Activated CD4-positive, alpha-beta T cell treated with anti-CD3 and anti-CD28 coated beads for 36 hours (primary cell): ENCODE results near the gene CREB5. TPM values are rescaled to one million over a fixed set of nuclear protein-coding genes. Genes with fewer than 3 reads are reported as not detected.
"Not testable (repeated sequence)": the region's sequence is repeated elsewhere in the genome, so short reads cannot be mapped to it uniquely, and the experiment has no call there.

Experiments used
- ATAC-seq: fragments of 200-7000 bp; cut with Tn5 transposase; one replicate; pipeline ENCODE4 v1.10.0; 2021; ENCODE audit warnings: mild to moderate bottlenecking, moderate library complexity
- CTCF ChIA-PET: fragments of 350-600 bp; sonication (Branson Sonifier 250); formaldehyde crosslinking; loops from one replicate; lab custom pipeline; 2021; ENCODE audit warnings: antibody characterized with exemption; lab: Charles Lee
- POLR2A ChIA-PET: fragments of 350-600 bp; sonication (Branson Sonifier 250); formaldehyde crosslinking; loops from one replicate; lab custom pipeline; 2021; ENCODE audit warnings: antibody characterized with exemption, inconsistent platforms; lab: Charles Lee
- DNase-seq: peaks from one replicate; pipeline ENCODE4 v3.0.0-alpha.2; 2020
- H3K27ac Mint-ChIP-seq: one replicate; pipeline ENCODE4 v1.8.0; 2021; ENCODE audit warnings: mixed read lengths
- H3K27me3 Mint-ChIP-seq: one replicate; pipeline ENCODE4 v1.8.0; 2021; ENCODE audit warnings: mixed read lengths
- H3K36me3 Mint-ChIP-seq: one replicate; pipeline ENCODE4 v1.8.0; 2021; ENCODE audit warnings: low read depth, mixed read lengths
- H3K4me1 Mint-ChIP-seq: one replicate; pipeline ENCODE4 v1.8.0; 2021; ENCODE audit warnings: mixed read lengths
- H3K4me3 Mint-ChIP-seq: one replicate; pipeline ENCODE4 v1.8.0; 2021; ENCODE audit warnings: mild to moderate bottlenecking, moderate library complexity, mixed read lengths
- H3K9me3 Mint-ChIP-seq: one replicate; pipeline ENCODE4 v1.8.0; 2021; ENCODE audit warnings: low read depth, mixed read lengths
- intact Hi-C, 2 experiments: fragments of 100-400 bp; cut with DNase I in 1 of 2; cut with micrococcal nuclease in 1 of 2; formaldehyde crosslinking; loops; one replicate each; pipeline versions ENCODE4 v1.14.2 to v1.15.1; 2022 to 2024; cut with DNase I, micrococcal nuclease
- total RNA-seq, 2 experiments: library from RNA; stranded (reverse); gene quantifications; one replicate each; pipeline ENCODE4 v1.2.3, GENCODE V29; 2021

CREB5 gene
- total RNA-seq, 2 experiments from 2014 or later, result 0.50 to 0.61 TPM

DNA sequence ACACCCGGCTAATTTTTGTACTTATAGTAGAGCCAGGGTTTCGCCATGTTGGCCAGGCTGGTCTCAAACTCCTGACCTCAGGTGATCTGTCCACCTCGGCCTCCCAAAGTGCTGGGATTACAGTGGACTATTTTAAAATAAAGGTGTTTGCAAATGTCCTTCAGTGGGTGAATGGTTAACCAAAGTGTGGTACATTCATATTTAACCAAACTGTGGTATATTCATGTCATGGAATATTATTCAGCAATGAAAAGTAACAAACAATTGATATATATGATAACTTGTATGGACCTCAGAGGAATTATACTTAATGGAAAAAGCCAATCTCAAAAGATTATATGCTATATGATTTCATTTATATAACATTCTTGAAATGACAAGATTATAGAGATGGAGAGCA, 190.0 kb downstream of the CREB5 start:
- H3K27ac Mint-ChIP-seq, result no peak overlapping the region
- H3K36me3 Mint-ChIP-seq, result no peaks in the 10 kb centered on the region
- no peaks in the 10 kb centered on the region for H3K4me1 Mint-ChIP-seq
- POLR2A ChIA-PET, result no interaction called here
- ATAC-seq, result no peak
- no peak for DNase-seq
- H3K4me3 Mint-ChIP-seq, result no peak overlapping the region
- H3K9me3 Mint-ChIP-seq, result no peaks in the 10 kb centered on the region
- H3K27me3 Mint-ChIP-seq, result peaks cover 15% of the 10 kb centered on the region
- CTCF ChIA-PET, result no interaction called here
- intact Hi-C loops, result no loop called here

DNA sequence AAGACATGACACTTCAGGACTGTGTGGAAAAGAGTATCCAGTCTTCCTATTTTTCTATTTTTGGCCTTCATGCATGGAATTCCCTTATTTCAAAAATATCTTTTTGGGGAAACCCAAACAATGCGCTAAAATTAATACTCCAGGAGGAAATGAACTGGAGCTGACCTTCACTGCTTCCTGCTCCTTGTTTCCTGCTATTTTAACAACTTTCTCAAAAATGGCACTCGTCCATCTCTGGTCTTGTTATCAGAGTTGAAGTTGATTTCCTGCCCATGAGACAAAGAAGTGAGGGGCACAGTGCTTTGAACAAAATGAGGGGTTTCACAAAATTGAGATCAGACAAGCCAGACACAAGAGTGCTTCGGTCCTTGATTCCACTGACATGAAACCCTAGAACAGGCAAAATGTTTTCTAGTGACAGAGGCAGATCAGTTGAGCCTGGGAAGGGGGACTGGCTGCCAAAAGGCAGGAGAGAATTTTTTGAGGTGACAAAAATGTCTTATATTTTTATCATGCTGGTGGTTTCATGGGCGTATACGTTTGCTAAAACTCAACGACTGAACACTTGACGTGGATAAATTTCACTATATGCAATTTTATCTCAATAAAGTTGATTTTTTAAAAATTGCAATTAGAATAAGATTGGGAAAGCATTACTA, 193.2 kb downstream of the CREB5 start:
- no peak for ATAC-seq
- Mint-ChIP-seq H3K4me3 (no peak overlapping the region), H3K27me3 (peaks cover 21% of the 10 kb centered on the region), H3K36me3 (no peaks in the 10 kb centered on the region), H3K27ac (no peak overlapping the region), H3K4me1 (no peaks in the 10 kb centered on the region), H3K9me3 (no peaks in the 10 kb centered on the region)
- DNase-seq, result no peak
- intact Hi-C loops, result no loop called here
- ChIA-PET POLR2A (no interaction called here), CTCF (no interaction called here)

DNA sequence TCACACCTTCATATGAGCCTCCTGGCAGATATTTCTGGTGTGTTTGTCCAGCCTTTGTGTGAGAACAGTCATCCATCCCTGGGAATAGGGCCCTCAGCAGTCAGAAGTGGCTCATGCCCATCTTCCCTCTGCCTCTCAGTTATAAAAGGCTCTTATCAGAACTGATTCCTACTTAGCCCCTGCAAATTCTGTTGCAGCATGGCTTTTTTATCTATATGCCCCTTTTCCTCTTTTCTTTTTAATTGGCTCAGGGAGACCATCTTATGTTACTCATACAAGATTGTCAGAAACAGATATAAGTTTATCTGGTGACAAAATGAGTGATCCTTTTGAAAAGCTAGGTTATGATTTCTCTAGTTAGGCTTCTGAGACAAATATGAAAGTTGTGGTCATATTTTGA, 194.1 kb downstream of the CREB5 start:
- H3K9me3 Mint-ChIP-seq, result no peaks in the 10 kb centered on the region
- H3K27ac Mint-ChIP-seq, result no peak overlapping the region
- no peak for DNase-seq
- intact Hi-C loops, result no loop called here
- no peaks in the 10 kb centered on the region for H3K4me1 Mint-ChIP-seq
- H3K27me3 Mint-ChIP-seq, result peaks cover 20% of the 10 kb centered on the region
- no peak overlapping the region for H3K4me3 Mint-ChIP-seq
- ATAC-seq, result no peak
- CTCF ChIA-PET, result interaction anchor here (0.6 kb wide), 1 partner anchor 350 kb away, joined by 3 read pairs; no protein-coding TSS in a partner anchor
- no peaks in the 10 kb centered on the region for H3K36me3 Mint-ChIP-seq
- POLR2A ChIA-PET, result no interaction called here

DNA sequence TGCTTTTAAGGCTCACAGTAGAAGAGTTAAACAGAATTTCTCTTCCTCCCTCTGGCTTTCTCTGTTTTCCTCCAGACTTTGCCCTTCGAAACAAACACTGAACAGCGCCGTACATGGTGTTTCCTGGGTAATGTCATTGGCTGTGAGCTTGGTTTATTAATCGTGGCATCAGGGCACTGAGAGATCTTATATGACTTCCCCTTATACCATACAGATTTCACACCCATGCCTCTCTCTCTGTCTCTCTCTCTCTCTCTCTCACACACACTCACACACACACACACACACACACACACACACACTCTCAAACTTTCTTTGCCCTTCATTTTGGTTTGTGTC, 195.5 kb downstream of the CREB5 start:
- ChIA-PET CTCF (no interaction called here), POLR2A (no interaction called here)
- Mint-ChIP-seq H3K27me3 (peaks cover 17% of the 10 kb centered on the region), H3K27ac (no peak overlapping the region), H3K4me1 (no peaks in the 10 kb centered on the region), H3K9me3 (no peaks in the 10 kb centered on the region), H3K36me3 (no peaks in the 10 kb centered on the region), H3K4me3 (no peak overlapping the region)
- ATAC-seq (no peak), DNase-seq (no peak)
- intact Hi-C loops, result no loop called here

DNA sequence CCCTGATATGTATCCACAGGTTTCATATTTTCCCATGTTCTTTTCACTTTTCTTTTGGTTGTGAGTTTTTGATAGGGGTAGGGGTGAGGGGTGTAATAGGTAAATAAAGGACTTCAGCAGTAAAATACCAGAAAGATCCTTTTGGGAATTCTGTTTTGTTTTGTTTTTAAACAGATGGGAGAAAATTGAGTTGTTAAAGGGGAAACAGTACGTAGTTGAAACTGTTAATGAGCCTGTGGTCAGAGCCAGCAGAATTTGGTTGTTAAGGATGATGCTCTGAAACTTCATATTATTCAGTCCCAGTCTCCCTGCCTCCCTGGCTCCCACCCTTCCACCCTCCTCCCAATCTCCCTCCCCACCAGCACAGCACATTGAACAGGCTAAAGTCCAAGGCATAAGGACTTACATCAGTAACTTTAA, 195.9 kb downstream of the CREB5 start:
- H3K4me3 Mint-ChIP-seq, result no peak overlapping the region
- no peak overlapping the region for H3K27ac Mint-ChIP-seq
- intact Hi-C loops, result no loop called here
- POLR2A ChIA-PET, result no interaction called here
- H3K9me3 Mint-ChIP-seq, result no peaks in the 10 kb centered on the region
- no peak for DNase-seq
- CTCF ChIA-PET, result no interaction called here
- H3K4me1 Mint-ChIP-seq, result no peaks in the 10 kb centered on the region
- peaks cover 17% of the 10 kb centered on the region for H3K27me3 Mint-ChIP-seq
- no peaks in the 10 kb centered on the region for H3K36me3 Mint-ChIP-seq
- no peak for ATAC-seq

DNA sequence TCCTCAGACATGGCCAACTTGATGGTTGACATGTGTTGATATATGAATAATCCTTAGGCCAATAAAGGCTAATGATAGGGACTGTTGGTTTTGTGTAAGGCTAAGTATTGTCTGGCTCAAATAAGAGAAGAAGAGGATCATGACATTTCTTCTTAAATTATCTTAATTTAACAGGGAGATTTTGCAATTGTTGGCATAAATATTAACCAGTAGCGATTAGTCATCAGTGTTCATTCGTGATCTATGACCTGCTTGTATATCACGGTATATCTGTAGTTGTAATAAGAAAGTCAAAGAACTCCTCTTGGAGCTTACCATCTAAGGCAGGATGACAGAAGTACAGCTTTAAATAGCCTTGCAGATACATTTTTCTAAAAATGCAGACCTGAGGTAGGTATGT, 196.4 kb downstream of the CREB5 start:
- ATAC-seq (no peak), DNase-seq (no peak)
- Mint-ChIP-seq H3K27me3 (peaks cover 15% of the 10 kb centered on the region), H3K4me1 (no peaks in the 10 kb centered on the region), H3K27ac (no peak overlapping the region), H3K36me3 (no peaks in the 10 kb centered on the region), H3K9me3 (no peaks in the 10 kb centered on the region), H3K4me3 (no peak overlapping the region)
- intact Hi-C loops, result no loop called here
- POLR2A ChIA-PET, result no interaction called here
- CTCF ChIA-PET, result no interaction called here

DNA sequence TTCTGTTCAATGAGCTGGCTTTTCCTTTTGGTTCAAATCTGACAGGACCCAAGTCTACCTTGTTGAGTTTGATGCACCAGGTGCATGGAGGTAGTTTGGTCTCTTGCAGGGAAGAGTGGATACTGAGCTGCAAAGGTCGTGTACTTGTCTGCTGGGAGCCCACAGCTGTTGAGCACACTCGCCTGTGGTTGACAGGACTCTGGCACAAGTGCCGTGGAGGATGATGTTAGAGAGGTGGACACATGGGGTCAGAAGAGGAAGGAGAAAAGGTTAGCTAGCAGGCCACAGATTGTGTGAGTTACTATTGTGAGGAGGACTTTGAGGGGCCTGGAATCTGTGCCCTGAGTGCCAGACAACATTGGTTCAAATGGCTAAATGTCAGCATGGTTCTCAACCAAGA, 197.3 kb downstream of the CREB5 start:
- DNase-seq (no peak), ATAC-seq (no peak)
- Mint-ChIP-seq H3K27me3 (peaks cover 15% of the 10 kb centered on the region), H3K4me1 (no peaks in the 10 kb centered on the region), H3K9me3 (no peaks in the 10 kb centered on the region), H3K4me3 (no peak overlapping the region), H3K27ac (no peak overlapping the region), H3K36me3 (no peaks in the 10 kb centered on the region)
- intact Hi-C loops, result no loop called here
- ChIA-PET CTCF (no interaction called here), POLR2A (no interaction called here)

DNA sequence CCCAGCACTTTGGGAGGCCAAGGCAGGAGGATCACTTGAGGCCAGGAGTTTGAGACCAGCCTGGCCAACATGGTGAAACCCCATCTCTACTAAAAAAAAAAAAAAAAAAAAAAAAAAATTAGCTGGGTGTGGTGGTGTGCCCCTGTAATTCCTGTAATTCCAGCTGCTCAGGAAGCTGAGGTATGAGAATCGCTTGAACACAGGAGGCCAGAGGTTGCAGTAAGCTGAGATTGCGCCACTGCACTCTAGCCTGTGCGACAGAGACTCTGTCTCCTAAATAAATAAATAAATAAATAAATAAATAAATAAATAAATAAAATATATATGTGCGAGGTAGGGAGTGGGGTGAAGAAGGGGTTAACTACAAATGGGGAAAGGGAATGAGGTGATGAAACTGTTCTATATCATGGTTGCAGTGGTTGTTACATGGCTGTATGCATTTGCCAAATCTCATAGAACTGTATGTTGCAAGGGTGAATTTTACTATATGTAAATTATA, 199.1 kb downstream of the CREB5 start:
- H3K9me3 Mint-ChIP-seq, H3K27ac Mint-ChIP-seq, H3K4me1 Mint-ChIP-seq, H3K4me3 Mint-ChIP-seq, POLR2A ChIA-PET, ATAC-seq, intact Hi-C loops, H3K36me3 Mint-ChIP-seq, DNase-seq: not testable (repeated sequence)
- peaks cover 12% of the 10 kb centered on the region for H3K27me3 Mint-ChIP-seq
- CTCF ChIA-PET, result interaction anchor here (0.7 to 1.3 kb wide), 2 partner anchors 213 to 223 kb away, joined by 3 to 4 read pairs; no protein-coding TSS in a partner anchor

DNA sequence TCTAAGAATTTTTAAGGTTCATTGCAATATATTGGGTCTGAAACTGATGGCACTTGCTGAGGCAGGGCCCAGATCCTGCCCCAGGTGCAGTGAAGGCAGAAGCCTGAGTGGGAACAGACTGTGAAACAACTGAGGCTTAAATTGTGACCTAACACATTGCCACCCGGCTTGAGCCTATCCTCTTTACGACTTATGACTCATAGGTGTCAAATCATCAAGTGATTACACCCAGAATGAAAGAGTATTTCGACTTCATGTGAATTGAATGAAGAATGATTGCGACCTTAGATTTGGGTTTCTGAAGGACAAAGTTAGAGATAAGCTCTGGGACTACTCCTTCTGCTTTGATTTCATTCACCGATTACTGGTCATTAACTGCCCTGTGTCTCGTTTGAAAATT, 200.9 kb downstream of the CREB5 start:
- ChIA-PET POLR2A (no interaction called here), CTCF (no interaction called here)
- Mint-ChIP-seq H3K4me1 (no peaks in the 10 kb centered on the region), H3K27me3 (peaks cover 12% of the 10 kb centered on the region), H3K36me3 (no peaks in the 10 kb centered on the region), H3K4me3 (no peak overlapping the region), H3K27ac (no peak overlapping the region), H3K9me3 (no peaks in the 10 kb centered on the region)
- DNase-seq (no peak), ATAC-seq (no peak)
- intact Hi-C loops, result no loop called here

DNA sequence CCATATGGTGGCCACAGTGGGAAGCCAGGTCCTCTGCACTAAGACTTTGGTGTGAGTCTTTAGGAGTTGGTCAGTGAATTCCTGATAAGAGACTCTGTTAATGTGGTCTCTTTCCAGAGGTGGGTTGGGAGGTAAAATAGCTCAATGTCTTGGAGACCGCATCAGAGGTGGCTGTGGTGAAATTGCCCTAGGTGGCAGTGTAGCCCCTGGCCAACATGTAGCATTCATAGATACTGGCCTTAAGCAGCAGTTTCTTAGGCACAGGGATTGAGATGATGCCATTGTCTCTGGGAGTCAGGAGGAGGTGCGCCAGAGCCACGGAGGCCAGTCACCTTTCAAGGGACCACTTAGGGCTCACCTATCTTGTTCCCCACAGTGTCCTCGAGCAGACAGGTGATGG, 202.8 kb downstream of the CREB5 start:
- Mint-ChIP-seq H3K27ac (no peak overlapping the region), H3K27me3 (peaks cover 7% of the 10 kb centered on the region), H3K4me1 (no peaks in the 10 kb centered on the region), H3K4me3 (no peak overlapping the region), H3K36me3 (no peaks in the 10 kb centered on the region), H3K9me3 (no peaks in the 10 kb centered on the region)
- intact Hi-C loops, result no loop called here
- DNase-seq, result no peak
- POLR2A ChIA-PET, result no interaction called here
- CTCF ChIA-PET, result no interaction called here
- ATAC-seq, result no peak

DNA sequence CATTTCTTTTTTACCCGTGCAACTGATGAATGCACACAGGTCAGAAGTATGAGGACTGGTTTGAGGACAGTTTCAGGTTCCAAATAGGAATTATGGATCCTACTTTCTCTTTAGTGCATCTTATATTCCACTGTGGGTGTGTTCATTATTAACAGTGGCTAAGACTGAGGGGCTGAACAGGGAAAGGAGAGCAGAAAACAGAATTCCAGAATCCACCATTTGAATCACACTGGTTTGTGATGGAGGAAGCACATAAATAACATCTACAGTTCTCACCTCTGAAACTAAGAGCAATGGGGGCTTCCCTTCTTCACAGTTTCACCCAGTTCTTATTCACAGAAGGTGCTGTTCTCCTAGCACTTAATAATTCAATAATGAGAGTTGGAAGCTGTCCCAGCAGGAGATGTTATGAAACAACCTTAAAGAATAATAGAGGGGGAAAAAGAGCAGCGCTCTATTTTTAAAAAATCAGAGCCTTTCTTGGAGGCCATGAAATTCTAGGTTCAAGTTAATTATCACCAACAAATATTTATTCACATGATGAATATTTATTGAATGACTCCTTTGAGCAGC, 205.1 kb downstream of the CREB5 start:
- intact Hi-C loops, result no loop called here
- Mint-ChIP-seq H3K27me3 (peaks cover 5% of the 10 kb centered on the region), H3K4me3 (no peak overlapping the region), H3K36me3 (no peaks in the 10 kb centered on the region), H3K9me3 (no peaks in the 10 kb centered on the region), H3K27ac (no peak overlapping the region), H3K4me1 (no peaks in the 10 kb centered on the region)
- ChIA-PET CTCF (interaction anchor here (0.6 to 0.8 kb wide), 2 partner anchors 13 to 429 kb away, joined by 3 read pairs; no protein-coding TSS in a partner anchor), POLR2A (no interaction called here)
- no peak for ATAC-seq
- DNase-seq, result no peak

DNA sequence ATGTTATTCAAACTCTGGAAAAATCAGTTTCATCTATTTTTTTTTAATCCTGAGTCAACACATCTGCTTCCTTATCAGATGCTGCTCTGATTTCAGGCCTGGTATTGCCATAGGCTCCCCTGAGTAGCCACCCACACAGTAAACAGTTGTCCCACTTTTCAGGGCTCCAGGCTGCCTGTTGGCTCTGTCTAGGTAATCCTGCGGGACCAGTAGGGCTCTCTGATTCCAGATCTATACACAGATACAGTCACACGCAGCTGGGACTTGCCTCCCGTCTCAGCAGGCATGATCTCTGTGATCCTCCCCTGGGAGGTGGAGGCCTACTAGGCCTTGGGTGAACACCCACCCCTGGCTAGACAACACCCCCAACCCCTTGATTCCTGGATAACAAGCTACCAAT, 206.1 kb downstream of the CREB5 start:
- no peak overlapping the region for H3K4me3 Mint-ChIP-seq
- no peaks in the 10 kb centered on the region for H3K36me3 Mint-ChIP-seq
- ChIA-PET CTCF (interaction anchor here (0.8 kb wide), 1 partner anchor 14 kb away, joined by 3 read pairs; no protein-coding TSS in a partner anchor), POLR2A (no interaction called here)
- no peak for DNase-seq
- H3K27ac Mint-ChIP-seq, result no peak overlapping the region
- no peaks in the 10 kb centered on the region for H3K9me3 Mint-ChIP-seq
- H3K4me1 Mint-ChIP-seq, result no peaks in the 10 kb centered on the region
- H3K27me3 Mint-ChIP-seq, result peaks cover 5% of the 10 kb centered on the region
- no peak for ATAC-seq
- intact Hi-C loops, result no loop called here
